Kidney (tissue), 11 donors: ENCODE data around the gene DTX2. TPM values are rescaled to one million over a fixed set of nuclear protein-coding genes. Genes with fewer than 3 reads are reported as not detected.
"Not testable (repeated sequence)": the region's sequence is repeated elsewhere in the genome, so short reads cannot be mapped to it uniquely, and the experiment has no call there.

ENCODE experiments used
- DNase-seq, 5 donors: peaks; one replicate each; pipeline ENCODE4 v3.0.0-alpha.2; 2013 to 2020
- FAIRE-seq: peaks from 2 replicates; lab custom pipeline; 2012; peaks lifted over from hg19 to GRCh38; lab: Jason Lieb, UNC
- H3K27ac ChIP-seq, 2 donors: one replicate each; pipeline ENCODE4 v1.7.0; 2013; ENCODE audit warnings: low read depth in 2 of 2, low read length in 2 of 2, inconsistent platforms in 1 of 2
- H3K27me3 ChIP-seq: one replicate; pipeline ENCODE4 v1.7.1; 2013; ENCODE audit warnings: low read length, inconsistent platforms; ENCODE audit not compliant: control insufficient read depth, insufficient read depth
- H3K36me3 ChIP-seq, 3 donors: one replicate each; pipeline versions ENCODE4 v1.7.0 to v1.7.1; 2013; ENCODE audit warnings: low read length in 3 of 3, control low read depth in 1 of 3, inconsistent platforms in 1 of 3; ENCODE audit not compliant: insufficient read depth in 3 of 3, control insufficient read depth in 2 of 3
- H3K4me1 ChIP-seq, 3 donors: one replicate each; pipeline versions ENCODE4 v1.7.0 to v1.7.1; 2013; ENCODE audit warnings: low read length in 3 of 3, inconsistent platforms in 1 of 3, low read depth in 1 of 3; ENCODE audit not compliant: control insufficient read depth in 2 of 3, insufficient read depth in 2 of 3
- H3K4me3 ChIP-seq, 3 donors: one replicate each; pipeline versions ENCODE4 v1.7.0 to v1.8.1; 2013; ENCODE audit warnings: low read length in 3 of 3, control low read depth in 1 of 3, inconsistent platforms in 1 of 3
- H3K9ac ChIP-seq, 3 donors: one replicate each; pipeline versions ENCODE4 v1.7.0 to v1.7.1; 2013; ENCODE audit warnings: low read length in 3 of 3, control low read depth in 1 of 3, inconsistent platforms in 1 of 3
- H3K9me3 ChIP-seq, 3 donors: one replicate each; pipeline versions ENCODE4 v1.7.0 to v1.7.1; 2013; ENCODE audit warnings: low read length in 3 of 3, control low read depth in 1 of 3, inconsistent platforms in 1 of 3; ENCODE audit not compliant: control insufficient read depth in 2 of 3, insufficient read depth in 1 of 3
- intact Hi-C: fragments of 100-400 bp; cut with DNase I; formaldehyde crosslinking; loops from one replicate; pipeline ENCODE4 v1.11.1; 2022
- polyA plus RNA-seq: library from polyadenylated mRNA; stranded (reverse); fragments of 350-450 nt; fragmentation: Illumina TruSeq; extraction: RNeasy Lipid Tissue Mini Kit (QIAGEN cat#74804); gene quantifications from one replicate; pipeline ENCODE4 v1.2.3, GENCODE V29; 2014; ENCODE audit warnings: low read depth, low replicate concordance; ENCODE audit not compliant: insufficient read depth
- total RNA-seq: library from RNA; stranded (reverse); fragmentation: NEBNext Ultra II Directional; extraction: Animal tissue kit (Norgen Biotek cat#: 25700); gene quantifications from one replicate; pipeline ENCODE4 v1.2.1, GENCODE V29; 2021
- donor health status: control.
- donor health status: control.
- donor health status: DM: yes; HTN: yes; CAD: no.
- donor health status: Normal renal cell carcinoma (clear cell type).

The DTX2 gene
- total and polyA plus RNA-seq, 2 donors from 2014 or later = 8.1 to 21.6 TPM

DNA sequence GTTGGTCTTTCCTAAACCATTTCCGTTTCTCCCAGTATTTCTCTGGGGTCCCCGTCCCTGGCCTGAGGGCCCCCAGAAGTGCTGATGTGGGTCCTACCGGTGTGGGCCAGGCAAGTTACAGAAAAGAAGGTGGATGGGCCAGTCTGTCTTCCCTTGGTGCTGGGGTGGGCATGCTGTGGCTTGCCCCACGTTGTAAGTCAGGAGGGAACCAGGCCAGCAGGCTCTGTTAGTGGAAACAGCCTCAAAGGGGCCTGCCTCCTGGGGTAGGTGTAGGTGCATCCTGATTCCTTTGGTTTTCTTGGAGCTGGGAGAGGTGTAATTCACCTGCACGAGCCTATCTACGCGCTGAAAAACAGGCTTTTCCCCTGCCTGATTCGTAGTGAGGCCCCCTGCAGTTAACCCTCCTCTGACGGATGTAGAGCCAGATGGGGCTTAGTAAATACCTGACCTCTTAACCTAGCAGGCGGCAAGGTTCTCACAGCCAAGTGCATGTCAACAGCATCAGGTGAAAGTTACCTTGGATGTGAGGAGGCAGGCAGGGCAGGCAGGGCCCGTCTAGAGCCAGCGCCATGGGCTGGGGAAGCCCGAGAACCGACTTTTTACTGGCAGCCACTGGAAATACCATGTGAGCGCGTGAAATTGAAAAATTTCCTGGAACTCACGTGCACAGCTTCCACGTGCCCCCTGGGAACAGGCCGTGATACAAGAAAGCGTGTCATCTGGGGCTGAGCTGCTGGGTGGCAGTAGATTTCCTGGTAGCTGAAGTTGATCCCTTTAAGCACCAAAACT is 24.5 kb downstream of the DTX2 start:
- DNase-seq, H3K9ac ChIP-seq, FAIRE-seq, H3K36me3 ChIP-seq, H3K27ac ChIP-seq, H3K27me3 ChIP-seq, intact Hi-C loops, H3K4me3 ChIP-seq, H3K4me1 ChIP-seq, H3K9me3 ChIP-seq: not testable (repeated sequence)

DNA sequence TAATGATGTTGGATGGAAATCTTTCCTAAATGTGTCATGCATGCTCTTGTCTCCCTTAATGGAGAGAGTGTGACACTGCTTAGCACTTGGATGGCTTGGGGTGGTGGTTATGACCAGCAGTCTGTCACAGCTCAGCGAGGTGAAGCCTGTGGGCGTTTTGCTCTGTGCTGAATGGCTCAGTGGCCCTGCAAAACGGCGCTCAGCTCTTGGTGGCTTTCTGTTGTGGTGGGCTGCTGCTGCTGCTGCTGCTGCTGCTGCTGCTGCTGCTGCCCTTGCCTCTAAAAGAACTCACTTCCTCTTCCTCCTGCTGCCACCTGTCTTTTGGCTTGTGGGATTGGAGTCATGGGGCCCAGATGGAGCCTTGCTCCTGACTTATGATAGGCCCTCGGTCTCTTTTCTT is 25.1 kb downstream of the DTX2 start:
- H3K36me3 ChIP-seq, H3K27ac ChIP-seq, intact Hi-C loops, H3K4me1 ChIP-seq, H3K27me3 ChIP-seq, H3K4me3 ChIP-seq, FAIRE-seq, H3K9me3 ChIP-seq, H3K9ac ChIP-seq: not testable (repeated sequence)
- peak in 1 of 5 donors; percentile 28 for DNase-seq

DNA sequence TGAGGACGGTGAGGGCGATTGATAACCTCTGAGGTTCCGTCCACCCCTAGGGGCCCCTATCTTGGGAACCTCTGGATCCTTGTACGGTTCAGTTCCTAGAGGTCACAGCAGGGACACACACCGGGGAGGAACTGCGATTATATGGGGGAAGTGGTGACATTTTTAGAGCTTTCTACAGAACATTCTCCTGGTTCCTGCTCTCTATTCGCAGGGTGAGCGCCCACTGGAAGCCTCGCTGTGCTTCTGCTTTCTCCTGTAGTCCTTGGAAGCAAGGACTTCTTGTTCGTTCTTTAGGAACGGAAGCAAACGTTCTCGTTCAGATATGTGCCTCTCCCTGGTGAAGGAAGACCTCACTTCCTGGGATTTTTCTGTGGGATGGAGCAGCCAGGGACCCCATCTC is 26.5 kb downstream of the DTX2 start:
- FAIRE-seq, DNase-seq, H3K4me1 ChIP-seq, intact Hi-C loops, H3K36me3 ChIP-seq, H3K9me3 ChIP-seq, H3K9ac ChIP-seq, H3K27ac ChIP-seq, H3K4me3 ChIP-seq, H3K27me3 ChIP-seq: not testable (repeated sequence)

DNA sequence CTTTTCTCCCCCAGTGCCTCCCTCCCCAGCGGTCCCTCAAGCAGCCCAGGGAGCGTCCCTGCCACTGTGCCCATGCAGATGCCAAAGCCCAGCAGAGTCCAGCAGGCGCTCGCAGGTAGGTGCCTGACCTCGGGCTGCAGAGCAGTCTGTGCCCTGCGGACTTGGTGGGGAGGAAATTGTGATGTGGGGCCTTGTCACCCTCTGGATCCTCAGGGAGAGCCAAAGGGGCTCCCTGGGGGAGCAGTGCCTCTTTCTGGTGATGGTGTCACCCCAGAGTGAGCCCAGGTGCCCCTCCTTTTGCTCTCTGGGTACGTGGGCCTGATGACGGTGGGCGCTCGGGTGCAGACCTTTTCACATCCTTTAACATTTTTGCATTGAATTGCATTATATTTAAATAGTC is 30.6 kb downstream of the DTX2 start:
- H3K9ac ChIP-seq, H3K4me3 ChIP-seq, H3K36me3 ChIP-seq, H3K27ac ChIP-seq, intact Hi-C loops, H3K9me3 ChIP-seq, H3K27me3 ChIP-seq, FAIRE-seq, H3K4me1 ChIP-seq: not testable (repeated sequence)
- DNase-seq = peak in 1 of 5 donors; percentile 12

DNA sequence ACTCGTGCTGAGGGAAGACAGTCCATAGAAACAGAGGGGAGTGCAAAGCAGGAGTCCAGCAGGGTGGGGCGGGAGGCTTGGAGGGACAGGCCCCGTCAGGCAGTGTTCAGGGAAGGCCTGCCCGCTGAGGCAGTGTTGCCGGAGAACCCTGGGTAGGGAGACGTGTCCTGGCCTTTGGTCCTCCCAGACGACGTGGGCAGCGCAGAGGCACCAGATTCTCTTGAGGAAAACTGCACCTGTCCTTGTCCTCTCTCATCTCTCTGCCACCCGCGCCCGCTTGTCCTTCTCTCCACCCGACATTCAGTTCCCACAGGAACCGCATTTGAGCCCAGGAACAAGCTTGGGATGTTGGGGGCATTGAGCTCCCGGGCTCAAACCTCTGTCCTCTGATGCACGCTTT is 34.2 kb downstream of the DTX2 start:
- H3K27ac ChIP-seq, H3K27me3 ChIP-seq, H3K36me3 ChIP-seq, H3K4me1 ChIP-seq, intact Hi-C loops, FAIRE-seq, H3K9me3 ChIP-seq, H3K4me3 ChIP-seq, H3K9ac ChIP-seq: not testable (repeated sequence)
- peak in 1 of 5 donors; percentile 45 for DNase-seq

DNA sequence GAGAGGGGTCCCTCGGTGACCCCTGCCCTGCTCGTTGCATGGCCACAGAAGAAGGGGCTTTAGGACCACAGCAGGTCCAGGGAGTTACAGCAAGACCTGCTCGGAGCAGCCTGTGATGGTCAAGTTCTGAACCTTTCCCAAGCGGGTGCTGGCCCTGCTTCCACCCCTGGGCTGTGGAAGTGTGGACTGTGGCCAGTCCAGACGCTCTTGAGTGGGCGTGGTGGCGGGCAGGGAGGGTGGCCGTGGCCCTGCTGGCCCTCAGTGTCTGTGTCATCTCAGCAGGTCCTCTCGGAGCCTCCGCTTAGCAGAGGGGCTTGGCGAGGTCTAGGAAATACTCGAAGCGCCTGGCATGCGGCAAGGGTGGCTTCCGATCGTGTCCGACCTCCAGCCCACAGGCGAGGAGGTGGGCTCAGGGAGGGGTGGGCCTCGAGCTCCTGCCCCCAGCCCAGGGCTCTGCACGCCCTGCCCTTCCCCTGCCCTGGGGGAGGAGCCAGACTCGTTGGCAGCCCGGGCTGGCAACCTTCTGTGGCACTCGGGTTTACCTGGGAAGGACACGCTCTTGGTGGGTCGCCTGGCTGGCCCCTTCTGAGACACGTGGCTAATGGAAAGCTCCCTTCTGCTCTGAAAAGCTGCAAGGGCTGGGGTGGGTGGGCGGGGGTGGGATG is 36.5 kb downstream of the DTX2 start:
- intact Hi-C loops, H3K9me3 ChIP-seq, FAIRE-seq, H3K27ac ChIP-seq, H3K4me1 ChIP-seq, H3K36me3 ChIP-seq, H3K27me3 ChIP-seq, H3K4me3 ChIP-seq, H3K9ac ChIP-seq: not testable (repeated sequence)
- peak in 1 of 5 donors; percentile 71 for DNase-seq

DNA sequence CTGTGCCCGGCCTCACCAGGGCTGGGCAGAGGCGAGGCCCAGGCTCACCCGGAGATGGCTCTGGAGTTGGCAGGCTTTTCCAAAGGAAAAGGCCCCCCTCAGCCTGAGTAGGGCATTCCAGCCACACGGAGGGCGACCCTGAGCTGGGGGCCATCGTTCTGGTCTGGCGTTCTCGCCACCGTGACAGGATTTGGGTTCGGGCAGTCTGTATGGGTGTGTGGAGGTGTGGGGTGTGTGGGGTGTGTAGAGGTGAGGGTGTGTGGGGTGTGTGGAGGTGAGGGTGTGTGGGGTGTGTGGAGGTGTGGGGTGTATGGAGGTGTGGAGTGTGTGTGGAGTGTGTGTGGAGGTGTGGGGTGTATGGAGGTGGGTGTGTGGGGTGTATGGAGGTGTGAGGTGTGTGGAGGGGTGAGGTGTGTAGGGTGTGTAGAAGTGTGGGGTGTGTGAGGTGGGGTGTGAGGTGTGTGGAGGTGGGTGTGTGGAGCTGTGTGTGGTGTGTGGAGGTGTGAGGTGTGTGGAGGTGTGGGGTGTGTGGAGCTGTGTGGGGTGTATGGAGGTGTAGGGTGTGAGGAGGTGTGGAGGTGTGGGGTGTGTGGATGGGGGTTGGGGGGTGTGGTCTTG is 37.2 kb downstream of the DTX2 start:
- H3K36me3 ChIP-seq, intact Hi-C loops, H3K4me3 ChIP-seq, H3K4me1 ChIP-seq, H3K9me3 ChIP-seq, H3K27me3 ChIP-seq, H3K27ac ChIP-seq, H3K9ac ChIP-seq, FAIRE-seq: not testable (repeated sequence)
- DNase-seq = peak in 1 of 5 donors; percentile 37
